ENCODE measurements around the gene PTPN2.

PTPN2 gene

DNA sequence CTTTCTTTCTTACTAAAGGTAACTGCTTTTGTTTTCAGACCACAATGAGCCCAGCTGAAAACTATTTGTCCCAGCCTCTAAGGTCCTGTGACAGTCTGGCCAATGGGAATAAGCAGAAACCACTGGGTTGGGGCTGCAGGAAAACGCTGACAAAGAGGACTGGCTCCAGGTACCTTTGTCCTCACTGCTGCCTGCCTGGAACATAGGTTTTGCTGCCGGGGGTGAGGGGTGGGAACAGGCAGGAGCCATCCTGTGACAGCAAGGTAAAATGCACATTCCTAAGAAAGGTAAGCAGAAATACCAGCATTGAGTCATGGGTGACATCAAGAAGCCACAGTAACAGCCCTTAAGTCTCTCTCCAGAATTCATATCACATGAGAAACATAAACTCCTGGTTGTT is 21.6 kb downstream of the PTPN2 start:
- intact Hi-C loops (cut with DNase I), result no loop called here
- no peak for DNase-seq

- no peak for DNase-seq
Observed at GRCh38 chr18:12861637-12862036, 22.4 kb downstream of the PTPN2 start.

DNA sequence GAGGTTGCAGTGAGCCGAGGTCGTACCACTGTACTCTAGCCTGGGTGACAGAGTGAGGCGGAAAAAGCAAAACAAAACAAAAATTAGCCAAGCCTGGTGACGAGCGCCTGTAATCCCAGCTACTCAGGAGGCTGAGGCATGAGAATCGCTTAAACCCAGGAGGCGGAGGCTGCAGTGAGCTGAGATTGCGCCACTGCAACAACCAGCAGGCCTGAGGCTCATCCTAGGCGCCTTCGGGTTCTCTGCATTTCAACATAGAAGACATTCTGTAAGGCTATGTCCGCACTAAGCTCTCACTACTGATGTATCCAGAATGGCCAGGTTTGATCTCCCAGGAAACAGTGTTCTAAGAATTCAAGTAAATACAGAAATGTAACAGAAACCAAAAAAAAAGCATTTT is 23.5 kb downstream of the PTPN2 start:
- intact Hi-C loops (cut with DNase I), result no loop called here
- DNase-seq, result no peak

More at GRCh38 chr18:12861637-12862036, 22.4 kb downstream of the PTPN2 start:
- intact Hi-C loops (cut with DNase I), result no loop called here

DNA sequence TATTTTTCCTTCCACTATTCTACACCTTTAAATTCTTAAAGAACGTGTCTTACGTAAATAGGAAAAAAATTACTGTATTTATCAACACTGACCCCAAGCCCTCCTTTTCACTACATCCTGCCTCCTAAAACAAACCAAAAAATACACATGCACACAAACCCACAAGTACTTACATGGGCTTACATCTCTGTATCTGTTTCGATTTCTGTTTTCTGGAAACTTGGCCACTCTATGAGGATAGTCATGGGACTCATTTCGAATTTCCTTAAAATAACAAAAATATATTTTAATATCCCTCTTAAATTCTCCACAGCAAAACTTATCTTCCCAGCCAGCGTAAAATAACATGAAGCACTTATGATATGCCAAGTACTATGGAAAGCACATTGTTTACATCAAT is 25.0 kb downstream of the PTPN2 start:
- intact Hi-C loops (cut with DNase I), result no loop called here
- DNase-seq, result no peak

DNA sequence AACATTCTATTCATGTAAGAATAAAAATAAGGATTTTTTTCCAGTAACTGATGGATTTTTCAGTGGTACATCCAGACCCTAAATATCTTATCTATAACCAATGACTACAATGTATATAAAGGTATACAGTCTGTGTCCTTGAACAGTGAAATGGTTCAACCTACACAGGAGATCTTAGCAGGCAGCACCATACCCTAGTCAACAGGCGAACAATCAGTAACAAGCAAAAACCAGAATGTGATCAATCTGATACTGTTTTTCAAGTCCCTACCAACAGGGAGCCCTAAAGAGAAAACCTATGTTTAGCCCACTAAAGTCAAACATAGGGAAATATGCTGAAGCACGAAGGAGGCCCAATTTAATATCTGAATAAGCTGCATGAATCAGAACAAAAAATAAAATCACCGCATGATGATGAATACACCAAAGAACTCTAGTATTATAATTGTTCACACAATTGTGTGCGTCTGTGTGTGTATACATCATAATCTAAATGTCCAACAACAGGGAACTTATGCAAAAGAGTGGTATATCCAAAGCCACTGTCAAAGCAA is 26.0 kb downstream of the PTPN2 start:
- no peak for DNase-seq
- intact Hi-C loops (cut with DNase I), result no loop called here

DNA sequence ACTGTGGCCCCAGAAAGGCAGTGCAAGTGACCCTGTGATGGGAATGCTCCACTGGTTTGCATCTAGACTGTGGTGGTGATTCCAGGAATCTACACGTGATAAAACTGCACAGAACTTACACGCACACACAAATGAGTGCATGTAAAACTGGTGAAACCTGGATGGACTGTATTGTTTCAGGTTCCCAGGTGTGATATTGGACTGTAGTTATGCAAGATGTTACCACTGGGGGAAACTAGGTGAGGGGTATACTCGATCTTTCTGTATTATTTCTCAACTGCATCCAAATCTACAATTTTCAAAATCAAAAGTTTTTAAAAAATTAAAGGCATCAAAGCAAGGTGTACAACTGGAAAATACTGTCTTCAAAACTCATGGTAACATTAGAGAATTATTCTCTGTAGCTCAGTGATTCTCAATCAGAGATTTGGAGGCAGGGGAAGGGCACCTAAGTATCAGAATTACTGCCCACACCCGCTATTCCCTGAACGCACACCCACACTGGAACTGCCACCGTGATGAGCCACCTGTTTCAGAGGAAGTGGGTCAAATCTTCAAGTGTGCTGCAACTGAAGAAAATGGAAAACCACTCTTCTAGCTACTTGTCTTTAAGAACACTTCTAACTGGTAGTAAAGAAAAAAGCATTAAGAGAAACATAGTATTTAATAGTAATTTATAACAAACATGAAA is 26.7 kb downstream of the PTPN2 start:
- intact Hi-C loops (cut with DNase I), result no loop called here
- no peak for DNase-seq

- intact Hi-C loops (cut with DNase I), result no loop called here
Observed at GRCh38 chr18:12855916-12856315, 28.1 kb downstream of the PTPN2 start.

GRCh38 chr18:12852566-12853315 is 31.3 kb downstream of the PTPN2 start:
- intact Hi-C loops (cut with DNase I), result no loop called here

More at GRCh38 chr18:12855916-12856315, 28.1 kb downstream of the PTPN2 start:
- DNase-seq, result no peak

DNA sequence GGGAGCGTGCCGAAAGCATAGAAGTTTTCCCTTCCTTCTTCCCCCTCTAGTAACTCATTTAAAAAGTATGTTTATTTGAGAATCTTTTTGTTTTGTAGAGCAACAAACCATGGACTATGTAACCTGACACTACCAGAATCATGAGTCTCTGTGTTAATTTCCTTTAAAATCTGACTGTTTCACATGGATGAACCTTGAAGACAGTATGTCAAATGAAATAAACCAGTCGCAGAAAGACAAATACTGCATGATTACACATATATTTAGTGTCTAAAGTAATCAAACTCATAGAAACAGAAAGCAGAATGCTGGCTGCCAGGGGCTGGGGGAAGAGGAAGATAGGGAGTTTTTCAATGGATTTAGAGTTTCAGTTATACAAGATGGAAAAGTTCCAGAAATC is 32.3 kb downstream of the PTPN2 start:
- intact Hi-C loops (cut with DNase I), result no loop called here
- DNase-seq, result no peak

More at GRCh38 chr18:12852566-12853315, 31.3 kb downstream of the PTPN2 start:
- DNase-seq, result no peak

- no peak for DNase-seq
- intact Hi-C loops (cut with DNase I), result no loop called here
Observed at GRCh38 chr18:12849548-12849947, 34.5 kb downstream of the PTPN2 start.

GRCh38 chr18:12848405-12848804 is 35.6 kb downstream of the PTPN2 start:
- intact Hi-C loops (cut with DNase I), result no loop called here
- no peak for DNase-seq

DNA sequence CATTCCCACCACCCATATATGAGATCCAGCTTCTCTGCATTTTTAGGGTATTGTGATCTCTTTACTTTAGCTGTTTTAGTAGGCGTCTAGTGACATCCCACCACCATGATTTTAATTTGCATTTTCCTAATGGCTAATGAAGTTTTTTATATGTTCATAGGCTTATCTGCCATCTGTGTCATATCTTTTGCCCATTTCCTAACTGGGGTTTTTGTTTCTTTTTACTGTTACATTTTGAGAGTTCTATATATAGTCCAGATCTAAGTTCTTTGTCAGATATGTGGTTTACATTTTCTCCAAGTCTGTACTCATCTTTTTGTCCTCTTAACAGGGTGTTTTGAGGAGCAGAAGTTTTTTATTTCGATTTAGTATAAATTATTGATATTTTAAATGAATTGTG is 39.6 kb downstream of the PTPN2 start:
- DNase-seq, result no peak
- intact Hi-C loops (cut with DNase I), result no loop called here

DNA sequence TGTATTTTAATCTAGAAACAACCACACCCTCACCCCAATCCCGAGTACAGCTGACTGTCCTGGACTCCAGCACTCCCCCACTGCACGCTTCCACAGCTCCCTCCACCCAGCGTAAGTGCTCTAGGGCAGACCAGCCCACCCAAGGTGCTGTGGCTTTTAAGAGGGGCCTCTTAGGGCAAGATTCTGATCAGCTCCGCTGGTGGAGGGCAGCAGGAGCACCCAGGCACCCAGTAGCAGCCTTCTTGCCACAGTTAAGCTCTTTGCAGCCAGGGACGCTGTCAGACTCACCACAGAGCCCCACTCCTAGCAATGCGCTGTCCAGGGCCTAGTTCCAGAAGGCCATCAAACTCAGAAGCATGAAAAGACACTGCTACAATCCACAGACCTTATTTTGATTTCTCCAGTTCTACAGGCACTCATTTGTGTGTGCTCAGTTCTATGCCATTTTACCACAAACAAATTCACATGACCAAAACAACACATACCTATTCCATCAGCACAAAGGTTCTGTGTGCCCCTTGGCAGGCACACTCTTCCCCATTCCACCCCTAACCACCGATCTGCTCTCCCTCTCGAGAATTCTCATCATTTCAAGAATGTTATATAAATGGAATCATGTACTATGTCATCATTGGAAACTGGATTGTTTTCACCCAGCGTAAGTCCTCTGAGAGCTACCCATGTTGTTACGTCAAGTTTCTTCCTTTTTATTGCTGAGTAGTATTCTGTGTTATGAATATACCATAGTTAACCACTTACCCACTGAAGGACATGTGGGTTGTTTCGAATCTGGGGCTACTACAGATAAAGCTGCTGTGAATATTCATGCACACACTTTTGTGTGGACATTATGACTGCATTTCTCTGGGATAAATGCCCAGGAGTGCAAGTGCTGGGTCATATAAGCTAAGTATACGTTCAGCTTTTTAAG is 40.4 kb downstream of the PTPN2 start:
- DNase-seq, result peak in 1 of 10 donors; percentile 22
- intact Hi-C loops (cut with DNase I), result no loop called here

- DNase-seq, result peak in 1 of 10 donors; percentile 51
- intact Hi-C loops (cut with DNase I), result no loop called here
Observed at GRCh38 chr18:12842459-12843380, 41.3 kb downstream of the PTPN2 start.

GRCh38 chr18:12841070-12841469 is 43.0 kb downstream of the PTPN2 start:
- intact Hi-C loops (cut with DNase I), result no loop called here
- DNase-seq, result peak in 2 of 10 donors; percentile 51 to 59

- DNase-seq, result no peak
- intact Hi-C loops (cut with DNase I), result no loop called here
Observed at GRCh38 chr18:12840382-12840781, 43.7 kb downstream of the PTPN2 start.

- intact Hi-C loops (cut with DNase I), result no loop called here
- no peak for DNase-seq
Observed at GRCh38 chr18:12839526-12840196, 44.4 kb downstream of the PTPN2 start.

GRCh38 chr18:12839057-12839525 is 44.9 kb downstream of the PTPN2 start:
- no peak for DNase-seq
- intact Hi-C loops (cut with DNase I), result no loop called here

DNA sequence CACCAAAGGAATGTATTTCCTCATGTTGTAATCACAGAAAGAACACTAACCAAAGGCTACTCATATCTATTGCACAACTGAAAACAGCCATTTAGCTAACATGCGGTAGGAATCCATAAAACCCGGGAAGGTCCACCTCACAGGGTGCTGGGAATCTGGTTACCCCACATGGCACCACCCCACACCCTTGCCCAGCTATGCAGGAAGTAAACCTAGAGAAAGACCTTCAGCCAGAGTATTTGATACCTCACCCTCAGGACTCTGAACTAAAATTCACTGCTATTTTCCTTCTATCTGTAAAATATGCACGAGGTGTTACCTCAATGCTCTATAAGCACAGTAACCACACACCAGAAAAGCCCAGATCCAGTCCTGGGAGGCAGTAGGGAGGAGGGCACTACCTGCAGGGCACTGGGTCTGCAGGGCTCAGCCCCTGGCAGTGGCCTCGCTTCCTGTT is 45.8 kb downstream of the PTPN2 start:
- DNase-seq, result no peak
- intact Hi-C loops (cut with DNase I), result no loop called here
